Mesenchymal stem cell (in vitro differentiated cells and primary cell): ENCODE measurements around the gene ITGB2.
A peak's percentile ranks its signal among the peaks of the same experiment; 100 is the strongest.

Source experiments
- DNase-seq: peaks from one replicate; pipeline ENCODE4 v3.0.0-alpha.2; 2013
- H2AFZ ChIP-seq: one replicate; pipeline ENCODE4 v1.6.1; 2013; ENCODE audit warnings: low read depth, mild to moderate bottlenecking, control low read depth, inconsistent platforms, low read length, moderate library complexity
- H2AK5ac ChIP-seq: 2 replicates; pipeline ENCODE4 v1.6.1; 2013; ENCODE audit warnings: low read length, moderate library complexity, mild to moderate bottlenecking, inconsistent platforms; ENCODE audit not compliant: severe bottlenecking
- H2BK120ac ChIP-seq: one replicate; pipeline ENCODE4 v1.6.1; 2013; ENCODE audit warnings: low read depth, mild to moderate bottlenecking, inconsistent platforms, low read length, moderate library complexity
- H2BK12ac ChIP-seq, 2 experiments: one replicate each; pipeline ENCODE4 v1.6.1; 2013; ENCODE audit warnings: inconsistent platforms in 2 of 2, low read length in 2 of 2, mild to moderate bottlenecking in 2 of 2, moderate library complexity in 2 of 2, control low read depth in 1 of 2
- H2BK15ac ChIP-seq: one replicate; pipeline ENCODE4 v1.6.1; 2013; ENCODE audit warnings: mild to moderate bottlenecking, low read depth, inconsistent platforms; ENCODE audit not compliant: poor library complexity, severe bottlenecking
- H2BK5ac ChIP-seq: 2 replicates; pipeline ENCODE4 v1.6.1; 2013; ENCODE audit warnings: low read depth, mild to moderate bottlenecking, low read length, control low read depth, inconsistent platforms; ENCODE audit not compliant: poor library complexity, severe bottlenecking
- H3K14ac ChIP-seq, 2 experiments: one replicate each; pipeline ENCODE4 v1.6.1; 2013; ENCODE audit warnings: inconsistent platforms in 2 of 2, low read length in 2 of 2, control low read depth in 1 of 2, mild to moderate bottlenecking in 1 of 2, moderate library complexity in 1 of 2
- H3K18ac ChIP-seq, 2 experiments: one replicate each; pipeline ENCODE4 v1.6.1; 2013; ENCODE audit warnings: inconsistent platforms in 2 of 2, low read length in 2 of 2, control low read depth in 1 of 2, low read depth in 1 of 2, mild to moderate bottlenecking in 1 of 2
- H3K23ac ChIP-seq, 2 experiments: one replicate each; pipeline ENCODE4 v1.6.1; 2013; ENCODE audit warnings: inconsistent platforms in 2 of 2, low read length in 2 of 2, mild to moderate bottlenecking in 2 of 2, moderate library complexity in 2 of 2, control low read depth in 1 of 2
- H3K27ac ChIP-seq: 2 replicates; pipeline ENCODE4 v1.5.1; 2013; ENCODE audit warnings: mild to moderate bottlenecking, moderate library complexity, low read length, control low read depth, inconsistent platforms; ENCODE audit not compliant: poor library complexity, severe bottlenecking
- H3K27me3 ChIP-seq, 2 experiments: 2 replicates each; pipeline versions ENCODE4 v1.6.1 to v1.7.0; 2013; ENCODE audit warnings: low read length in 2 of 2, mild to moderate bottlenecking in 2 of 2, moderate library complexity in 2 of 2, control low read depth in 1 of 2, inconsistent platforms in 1 of 2; ENCODE audit not compliant: control insufficient read depth in 1 of 2, insufficient read depth in 1 of 2
- H3K36me3 ChIP-seq, 2 experiments: 2 replicates each; pipeline versions ENCODE4 v1.6.1 to v1.7.0; 2013; ENCODE audit warnings: low read length in 2 of 2, control low read depth in 1 of 2, inconsistent platforms in 1 of 2, low read depth in 1 of 2, mild to moderate bottlenecking in 1 of 2; ENCODE audit not compliant: insufficient read depth in 2 of 2, control insufficient read depth in 1 of 2
- H3K4ac ChIP-seq, 2 experiments: one replicate each; pipeline ENCODE4 v1.6.1; 2013; ENCODE audit warnings: inconsistent platforms in 2 of 2, low read length in 2 of 2, mild to moderate bottlenecking in 2 of 2, moderate library complexity in 2 of 2, control low read depth in 1 of 2, low read depth in 1 of 2
- H3K4me1 ChIP-seq: 2 replicates; pipeline ENCODE4 v1.6.1; 2013; ENCODE audit warnings: low read depth, low read length, control low read depth; ENCODE audit not compliant: control insufficient read depth, insufficient read depth
- H3K4me2 ChIP-seq: 2 replicates; pipeline ENCODE4 v1.6.1; 2013; ENCODE audit warnings: low read length, mild to moderate bottlenecking, inconsistent platforms; ENCODE audit not compliant: poor library complexity, severe bottlenecking
- H3K4me3 ChIP-seq, 2 experiments: 2 replicates each; pipeline versions ENCODE4 v1.5.1 to v1.7.0; 2013; ENCODE audit warnings: low read length in 2 of 2, mild to moderate bottlenecking in 2 of 2, control low read depth in 1 of 2, low read depth in 1 of 2; ENCODE audit not compliant: insufficient read depth in 1 of 2
- H3K79me1 ChIP-seq: replicated peaks from 2 replicates; pipeline ENCODE4 v1.6.1; 2013; ENCODE audit warnings: mild to moderate bottlenecking, control low read depth, low read length, inconsistent platforms; ENCODE audit not compliant: poor library complexity, severe bottlenecking
- H3K9ac ChIP-seq: 2 replicates; pipeline ENCODE4 v1.7.0; 2013; ENCODE audit warnings: mild to moderate bottlenecking, low read length, moderate library complexity
- H3K9me3 ChIP-seq: 2 replicates; pipeline ENCODE4 v1.7.0; 2013; ENCODE audit warnings: mild to moderate bottlenecking, low read length; ENCODE audit not compliant: control insufficient read depth
- H4K8ac ChIP-seq: one replicate; pipeline ENCODE4 v1.6.1; 2013; ENCODE audit warnings: inconsistent platforms, mild to moderate bottlenecking, low read length, moderate library complexity
- H4K91ac ChIP-seq: one replicate; pipeline ENCODE4 v1.6.1; 2013; ENCODE audit warnings: mild to moderate bottlenecking, low read length, inconsistent platforms
- WGBS: methylation state at CpG from one replicate; pipeline ENCODE4 v1.1.7; 2013; ENCODE audit warnings: mixed read lengths; 5-methylcytosine and 5-hydroxymethylcytosine counted together

ITGB2 gene

DNA sequence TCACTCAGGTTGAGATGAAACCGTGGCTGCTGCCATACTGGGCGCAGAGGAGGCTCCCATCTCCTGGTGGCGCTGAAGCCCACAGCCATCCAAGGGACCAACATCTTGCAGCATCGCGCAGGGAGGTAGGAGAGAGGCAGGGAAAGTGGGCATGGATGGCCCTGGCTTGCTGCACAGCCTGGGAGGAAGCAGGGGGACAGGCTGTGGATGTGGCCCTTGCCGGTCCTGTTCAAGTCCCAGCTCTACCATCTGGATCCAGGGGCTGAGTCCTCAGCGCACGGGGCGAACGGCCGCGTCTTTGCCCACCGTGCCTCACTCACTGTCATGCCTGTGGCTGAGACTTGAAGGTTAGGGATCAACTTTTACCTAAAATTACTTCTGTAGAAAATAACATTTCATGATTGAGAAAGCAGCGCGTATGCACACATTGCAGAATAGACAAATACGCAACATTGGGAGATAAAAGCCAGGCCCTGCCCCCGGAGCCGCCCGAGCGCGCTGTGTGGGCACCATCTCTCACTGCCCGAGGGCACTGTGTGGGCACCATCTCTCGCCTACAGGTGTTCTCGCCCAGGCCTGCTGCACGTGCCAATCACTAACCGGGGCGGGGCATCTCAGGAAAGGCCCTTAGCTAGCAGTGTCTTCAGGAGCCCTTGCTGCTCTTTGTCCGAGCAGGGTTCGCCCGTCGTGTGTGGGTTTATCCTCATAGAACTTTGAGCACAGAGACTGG lies 30.7 kb upstream of the ITGB2 start:
- H2BK15ac ChIP-seq, result no peak overlapping the region
- no peak overlapping the region for H2BK12ac ChIP-seq
- H3K79me1 ChIP-seq, result peaks cover 57% of the 10 kb centered on the region
- H3K27me3 ChIP-seq, result no peaks in the 10 kb centered on the region
- no peak overlapping the region for H2BK5ac ChIP-seq
- H4K8ac ChIP-seq, result no peak overlapping the region
- no peak overlapping the region for H2AK5ac ChIP-seq
- no peak overlapping the region for H3K23ac ChIP-seq
- H2BK120ac ChIP-seq, result no peak overlapping the region
- H3K27ac ChIP-seq, result no peak overlapping the region
- no peak overlapping the region for H3K14ac ChIP-seq
- 98% methylated on average over 31 of the region's 31 CpGs for WGBS
- H3K9ac ChIP-seq, result no peak overlapping the region
- DNase-seq, result no peak
- H3K9me3 ChIP-seq, result no peaks in the 10 kb centered on the region
- H3K18ac ChIP-seq, result no peak overlapping the region
- no peak overlapping the region for H3K4ac ChIP-seq
- peaks cover 10 to 79% of the 10 kb centered on the region in 2 experiments for H3K36me3 ChIP-seq
- H2AFZ ChIP-seq, result no peak overlapping the region
- H4K91ac ChIP-seq, result no peak overlapping the region
- H3K4me1 ChIP-seq, result peaks cover 24% of the 10 kb centered on the region
- no peak overlapping the region for H3K4me3 ChIP-seq
- no peak overlapping the region for H3K4me2 ChIP-seq

DNA sequence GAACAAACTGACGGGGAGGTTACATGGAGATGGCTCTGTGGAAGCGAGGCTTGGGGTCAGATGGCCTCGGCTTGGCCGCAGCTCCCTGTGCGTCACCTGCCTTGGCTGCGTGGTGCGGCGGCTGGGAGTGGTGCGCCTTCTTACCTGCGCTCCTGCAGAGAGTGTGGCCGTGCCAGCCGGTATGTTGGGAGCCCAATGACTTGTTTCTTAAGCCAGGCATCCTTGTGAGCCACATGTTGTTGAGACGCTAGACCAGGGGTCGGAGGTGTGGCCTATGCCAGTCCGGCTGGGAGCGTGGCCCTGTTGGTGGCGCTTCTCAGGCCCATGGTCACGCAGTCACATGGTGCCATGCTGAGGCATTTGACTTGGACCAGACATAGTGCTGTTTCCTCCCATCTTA lies 29.7 kb upstream of the ITGB2 start:
- no peak overlapping the region for H2AK5ac ChIP-seq
- no peak overlapping the region for H3K9ac ChIP-seq
- H3K27ac ChIP-seq, result no peak overlapping the region
- 93% methylated on average over 18 of the region's 18 CpGs for WGBS
- peaks cover 59% of the 10 kb centered on the region for H3K79me1 ChIP-seq
- no peak overlapping the region for H2BK120ac ChIP-seq
- DNase-seq, result no peak
- H3K4me3 ChIP-seq, result no peak overlapping the region
- H3K4me2 ChIP-seq, result no peak overlapping the region
- H2BK12ac ChIP-seq, result no peak overlapping the region
- peak overlapping the region; percentile 70 for H4K91ac ChIP-seq
- H3K4me1 ChIP-seq, result peaks cover 17% of the 10 kb centered on the region
- H3K9me3 ChIP-seq, result no peaks in the 10 kb centered on the region
- no peak overlapping the region for H2AFZ ChIP-seq
- H3K18ac ChIP-seq, result no peak overlapping the region
- H3K23ac ChIP-seq, result no peak overlapping the region
- no peak overlapping the region for H3K4ac ChIP-seq
- H2BK15ac ChIP-seq, result no peak overlapping the region
- peaks cover 7 to 84% of the 10 kb centered on the region in 2 experiments for H3K36me3 ChIP-seq
- no peak overlapping the region for H4K8ac ChIP-seq
- no peak overlapping the region for H3K14ac ChIP-seq
- no peak overlapping the region for H2BK5ac ChIP-seq
- no peaks in the 10 kb centered on the region for H3K27me3 ChIP-seq

DNA sequence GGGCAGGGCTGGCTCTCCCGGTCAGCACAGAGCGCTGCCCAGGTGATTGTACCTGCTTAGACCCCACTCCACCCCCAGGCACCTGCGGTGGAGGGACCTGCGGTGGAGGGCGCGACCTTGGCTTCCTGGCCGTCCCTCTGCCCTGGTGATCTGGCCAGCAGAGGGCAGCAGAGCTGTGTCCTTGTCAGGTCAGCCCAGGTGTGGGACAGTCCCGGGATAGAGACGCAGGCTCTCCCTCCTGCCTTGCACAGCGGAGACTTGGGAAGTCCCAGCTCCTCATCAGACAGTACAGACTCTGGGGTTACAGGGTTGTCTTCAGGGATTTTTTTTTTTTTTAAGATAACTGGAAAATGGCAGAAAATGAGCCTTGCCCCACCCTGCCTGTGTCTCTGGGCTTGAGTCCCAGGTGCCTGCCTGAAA lies 29.1 kb upstream of the ITGB2 start:
- H2BK15ac ChIP-seq, result no peak overlapping the region
- WGBS, result 17% methylated on average over 10 of the region's 10 CpGs
- no peak overlapping the region for H3K14ac ChIP-seq
- H2AK5ac ChIP-seq, result no peak overlapping the region
- peaks cover 13 to 85% of the 10 kb centered on the region in 2 experiments for H3K36me3 ChIP-seq
- H2AFZ ChIP-seq, result no peak overlapping the region
- H4K91ac ChIP-seq, result peak overlapping the region; percentile 14
- no peak overlapping the region for H2BK5ac ChIP-seq
- H3K9me3 ChIP-seq, result no peaks in the 10 kb centered on the region
- H3K4me1 ChIP-seq, result peaks cover 14% of the 10 kb centered on the region
- no peak overlapping the region for H3K9ac ChIP-seq
- H3K4ac ChIP-seq, result no peak overlapping the region
- H3K18ac ChIP-seq, result no peak overlapping the region
- no peak overlapping the region for H3K23ac ChIP-seq
- DNase-seq, result peak; percentile 72
- H2BK12ac ChIP-seq, result no peak overlapping the region
- H3K4me3 ChIP-seq, result no peak overlapping the region
- peaks cover 64% of the 10 kb centered on the region for H3K79me1 ChIP-seq
- H4K8ac ChIP-seq, result no peak overlapping the region
- H3K27me3 ChIP-seq, result no peaks in the 10 kb centered on the region
- no peak overlapping the region for H3K4me2 ChIP-seq
- no peak overlapping the region for H2BK120ac ChIP-seq
- no peak overlapping the region for H3K27ac ChIP-seq

GRCh38 chr21:44949161-44949778 lies 28.6 kb upstream of the ITGB2 start:
- Histone ChIP-seq H2BK120ac (no peak overlapping the region), H3K9me3 (no peaks in the 10 kb centered on the region), H4K91ac (peak overlapping the region; percentile 14), H3K36me3 (peaks cover 18 to 87% of the 10 kb centered on the region in 2 experiments), H3K27ac (no peak overlapping the region), H3K18ac (no peak overlapping the region), H4K8ac (no peak overlapping the region), H2BK12ac (no peak overlapping the region), H2BK5ac (no peak overlapping the region), H2AFZ (no peak overlapping the region), H3K4me1 (peaks cover 14% of the 10 kb centered on the region), H3K4ac (peak overlapping the region in 1 of 2 experiments; percentile 35), H3K23ac (no peak overlapping the region), H3K9ac (no peak overlapping the region), H3K27me3 (no peaks in the 10 kb centered on the region), H3K4me3 (no peak overlapping the region), H2AK5ac (no peak overlapping the region), H3K14ac (no peak overlapping the region), H2BK15ac (no peak overlapping the region), H3K79me1 (peaks cover 64% of the 10 kb centered on the region), H3K4me2 (no peak overlapping the region)
- no peak for DNase-seq
- WGBS, result 87% methylated on average over 30 of the region's 30 CpGs
